Endothelial cell of umbilical vein (primary cell): ENCODE measurements around the gene GAL. TPM values are rescaled to one million over a fixed set of nuclear protein-coding genes. Genes with fewer than 3 reads are reported as not detected.
A peak's percentile ranks its signal among the peaks of the same experiment; 100 is the strongest.

Experiments
- BruUV-seq: library from RNA; stranded (reverse); fragments of 400-500 nt; replicated peaks from 2 replicates; lab custom pipeline; 2021; lab: Mats Ljungman, UMichigan
- CTCF ChIA-PET: fragments of 300-600, 350-600 bp; sonication (Branson Sonifier 250); formaldehyde crosslinking; loops from one replicate; lab custom pipeline; 2021; ENCODE audit warnings: antibody characterized with exemption, inconsistent platforms; lab: Charles Lee
- POLR2A ChIA-PET: fragments of 300-600, 350-600 bp; sonication (Branson Sonifier 250); formaldehyde crosslinking; loops from one replicate; lab custom pipeline; 2021; ENCODE audit warnings: antibody characterized with exemption, inconsistent platforms; lab: Charles Lee
- DNase-seq: peaks from one replicate; pipeline ENCODE4 v3.0.0-alpha.2; 2011; ENCODE audit warnings: low read depth, low spot score
- FAIRE-seq: peaks from 2 replicates; lab custom pipeline; 2011; peaks lifted over from hg19 to GRCh38; lab: Jason Lieb, UNC
- H2AFZ ChIP-seq: 2 replicates; pipeline ENCODE4 v1.6.0; 2012; ENCODE audit warnings: low read depth, low read length, control low read depth, inconsistent platforms
- H3K27ac ChIP-seq: 2 replicates; pipeline ENCODE4 v1.5.1; 2011; ENCODE audit warnings: low read depth, mild to moderate bottlenecking, control low read depth, low read length, moderate library complexity; ENCODE audit not compliant: insufficient read depth
- H3K27me3 ChIP-seq, 2 experiments: 2 replicates each; pipeline versions ENCODE4 v1.6.0 to v1.6.1; 2011; ENCODE audit warnings: low read length in 2 of 2, mixed read lengths in 1 of 2; ENCODE audit not compliant: control insufficient read depth in 2 of 2, insufficient read depth in 2 of 2
- H3K36me3 ChIP-seq, 2 experiments: 2 replicates in 1 of 2; 3 replicates in 1 of 2; pipeline ENCODE4 v1.5.1; 2011; ENCODE audit warnings: low read length in 2 of 2, mild to moderate bottlenecking in 1 of 2, moderate library complexity in 1 of 2; ENCODE audit not compliant: control insufficient read depth in 2 of 2, insufficient read depth in 2 of 2; ENCODE audit errors: extremely low read depth in 1 of 2
- H3K4me1 ChIP-seq: 3 replicates; pipeline ENCODE4 v1.5.1; 2011; ENCODE audit warnings: mild to moderate bottlenecking, low read length; ENCODE audit not compliant: control insufficient read depth, insufficient read depth; ENCODE audit errors: extremely low read depth
- H3K4me2 ChIP-seq: 2 replicates; pipeline ENCODE4 v1.6.1; 2011; ENCODE audit warnings: low read length, control low read depth, mixed read lengths; ENCODE audit not compliant: insufficient read depth
- H3K4me3 ChIP-seq, 3 experiments: fragments of 200-600 bp in 1 of 3; sonication (generic), shearing (Covaris generic) in 1 of 3; replicated peaks in 1 of 3; 2 replicates each; pipeline ENCODE4 v1.5.1; 2011 to 2016; ENCODE audit warnings: control low read depth in 3 of 3, low read length in 3 of 3, mild to moderate bottlenecking in 2 of 3, inconsistent platforms in 1 of 3, low read depth in 1 of 3, moderate library complexity in 1 of 3; ENCODE audit not compliant: insufficient read depth in 1 of 3
- H3K79me2 ChIP-seq: 2 replicates; pipeline ENCODE4 v1.6.0; 2012; ENCODE audit warnings: low read length, inconsistent platforms; ENCODE audit not compliant: control insufficient read depth, insufficient read depth
- H3K9ac ChIP-seq: replicated peaks from 2 replicates; pipeline ENCODE3; 2011; ENCODE audit warnings: low read length, control low read depth; ENCODE audit not compliant: insufficient read depth; ENCODE audit errors: extremely low read depth
- H3K9me1 ChIP-seq: replicated peaks from 3 replicates; pipeline ENCODE4 v1.6.0; 2011; ENCODE audit warnings: mild to moderate bottlenecking, low read length; ENCODE audit not compliant: control insufficient read depth, insufficient read depth; ENCODE audit errors: extremely low read depth
- H3K9me3 ChIP-seq: replicated peaks from 2 replicates; pipeline ENCODE4 v1.5.1; 2012; ENCODE audit warnings: low read length, inconsistent platforms; ENCODE audit not compliant: control insufficient read depth, insufficient read depth
- H4K20me1 ChIP-seq: replicated peaks from 2 replicates; pipeline ENCODE3; 2011; ENCODE audit warnings: mild to moderate bottlenecking, low read length; ENCODE audit not compliant: control insufficient read depth, insufficient read depth; ENCODE audit errors: extremely low read depth
- EZH2 ChIP-seq: IDR thresholded peaks from 2 replicates; pipeline ENCODE4 v1.6.1; 2012; ENCODE audit warnings: borderline replicate concordance, low read depth, mild to moderate bottlenecking, moderate library complexity, low read length, inconsistent platforms; ENCODE audit not compliant: severe bottlenecking
- FOS ChIP-seq: IDR thresholded peaks from 2 replicates; pipeline ENCODE4 v1.6.1; 2011; ENCODE audit warnings: mild to moderate bottlenecking, low read length, moderate library complexity, borderline replicate concordance; ENCODE audit not compliant: insufficient read depth
- GATA2 ChIP-seq: IDR thresholded peaks from 2 replicates; pipeline ENCODE4 v1.7.0; 2011; ENCODE audit warnings: low read depth, mild to moderate bottlenecking, moderate library complexity, mixed read lengths, low read length; ENCODE audit not compliant: insufficient read length, insufficient read depth
- JUN ChIP-seq: IDR thresholded peaks from 2 replicates; pipeline ENCODE4 v1.6.1; 2011; ENCODE audit warnings: borderline replicate concordance, low read depth; ENCODE audit not compliant: insufficient read length, insufficient read depth
- MYC ChIP-seq: IDR thresholded peaks from one replicate; pipeline ENCODE4 v1.6.1; 2011; ENCODE audit warnings: mild to moderate bottlenecking, low read depth, low read length
- POLR2A ChIP-seq: IDR thresholded peaks from 2 replicates; pipeline ENCODE4 v1.6.1; 2012; ENCODE audit warnings: low read depth, mild to moderate bottlenecking, control low read depth, low read length
- POLR2AphosphoS5 ChIP-seq: IDR thresholded peaks from 2 replicates; pipeline ENCODE4 v1.6.1; 2012; ENCODE audit warnings: low read depth, mild to moderate bottlenecking, control low read depth, low read length, moderate library complexity; ENCODE audit not compliant: insufficient read depth
- dilution Hi-C: fragments of 300-500 bp; cut with MboI; formaldehyde crosslinking; loops from one replicate; pipeline ENCODE4 v1.15.0; 2019; ENCODE audit warnings: low sequenced_read_pairs; ENCODE audit not compliant: extremely low pct_ligation_motif_present
- intact Hi-C: fragments of 100-400 bp; cut with micrococcal nuclease; formaldehyde crosslinking; loops from one replicate; pipeline ENCODE4 v1.10.0; 2022
- polyA plus RNA-seq, 4 experiments: library from polyadenylated mRNA; depleted of rRNA in 3 of 4; stranded (reverse) in 3 of 4; unstranded in 1 of 4; fragments of >200 nt; gene quantifications; 2 replicates each; pipeline versions ENCODE4 v1.2.1 to v1.2.3, GENCODE V29; 2011 to 2012; ENCODE audit warnings: missing spikeins in 1 of 4
- total RNA-seq: library from RNA; stranded (reverse); gene quantifications from 2 replicates; pipeline ENCODE4 v1.2.3, GENCODE V29; 2021
- TF ChIP-seq, protein P1 (sequence below), 2 donors: IDR thresholded peaks; 1 replicate in 1 of 2; 2 replicates in 1 of 2; pipeline ENCODE4 v1.5.1; 2011; ENCODE audit warnings: low read length in 2 of 2, mild to moderate bottlenecking in 2 of 2, moderate library complexity in 2 of 2, control low read depth in 1 of 2, inconsistent platforms in 1 of 2, low read depth in 1 of 2; ENCODE audit not compliant: insufficient read depth in 1 of 2; ENCODE audit errors: extremely low read depth in 1 of 2
- TF ChIP-seq, protein P2 (sequence below): IDR thresholded peaks from 2 replicates; pipeline ENCODE4 v1.6.1; 2011; ENCODE audit not compliant: insufficient read depth, insufficient read length

The GAL gene
- total and polyA plus RNA-seq, 2 donors (not counting 3 experiments of a cell fraction or from before 2014, with no cell fraction given): 1.2 to 9.8 TPM

DNA sequence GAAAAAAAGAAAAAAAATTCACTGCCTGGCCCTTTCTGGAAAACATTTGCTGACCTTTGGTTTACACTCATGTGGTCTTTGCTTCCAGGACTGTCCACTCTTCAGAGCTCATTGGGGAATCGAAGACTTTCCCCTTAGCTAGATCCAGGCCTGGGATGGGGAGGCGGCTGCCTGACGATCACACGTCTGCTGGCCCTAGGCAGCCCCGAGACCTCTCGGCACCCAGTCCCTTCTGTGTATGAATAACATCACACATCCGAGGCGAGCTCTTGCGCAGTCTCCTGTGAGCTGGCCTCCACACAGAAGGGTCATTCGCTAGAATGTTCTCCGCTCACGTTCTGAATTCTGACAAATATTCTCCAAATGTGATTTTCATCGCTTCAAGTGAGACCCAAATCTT is 25.7 kb upstream of the GAL start:
- Histone ChIP-seq H3K27ac (no peak overlapping the region), H4K20me1 (no peaks in the 10 kb centered on the region), H3K4me3 (no peak overlapping the region), H3K27me3 (peaks cover 0 to 2% of the 10 kb centered on the region in 2 experiments), H3K4me1 (peaks cover 4% of the 10 kb centered on the region), H3K79me2 (no peaks in the 10 kb centered on the region), H3K9me1 (no peaks in the 10 kb centered on the region), H3K9ac (no peak overlapping the region), H3K4me2 (no peak overlapping the region), H3K9me3 (no peaks in the 10 kb centered on the region), H3K36me3 (no peaks in the 10 kb centered on the region), H2AFZ (no peak overlapping the region)
- BruUV-seq: no TSS peak
- peak; percentile 21 for FAIRE-seq
- intact Hi-C loops: no loop called here
- ChIA-PET POLR2A (no interaction called here), CTCF (interaction anchor here (1.0 to 1.6 kb wide), 7 partner anchors 16 to 1025 kb away, joined by 3 to 5 read pairs (median 3); no protein-coding TSS in a partner anchor)
- dilution Hi-C loops: no loop called here
- TF ChIP-seq GATA2: no peak
- TF ChIP-seq FOS: no peak
- no peak for TF ChIP-seq EZH2
- TF ChIP-seq, protein P1, sequence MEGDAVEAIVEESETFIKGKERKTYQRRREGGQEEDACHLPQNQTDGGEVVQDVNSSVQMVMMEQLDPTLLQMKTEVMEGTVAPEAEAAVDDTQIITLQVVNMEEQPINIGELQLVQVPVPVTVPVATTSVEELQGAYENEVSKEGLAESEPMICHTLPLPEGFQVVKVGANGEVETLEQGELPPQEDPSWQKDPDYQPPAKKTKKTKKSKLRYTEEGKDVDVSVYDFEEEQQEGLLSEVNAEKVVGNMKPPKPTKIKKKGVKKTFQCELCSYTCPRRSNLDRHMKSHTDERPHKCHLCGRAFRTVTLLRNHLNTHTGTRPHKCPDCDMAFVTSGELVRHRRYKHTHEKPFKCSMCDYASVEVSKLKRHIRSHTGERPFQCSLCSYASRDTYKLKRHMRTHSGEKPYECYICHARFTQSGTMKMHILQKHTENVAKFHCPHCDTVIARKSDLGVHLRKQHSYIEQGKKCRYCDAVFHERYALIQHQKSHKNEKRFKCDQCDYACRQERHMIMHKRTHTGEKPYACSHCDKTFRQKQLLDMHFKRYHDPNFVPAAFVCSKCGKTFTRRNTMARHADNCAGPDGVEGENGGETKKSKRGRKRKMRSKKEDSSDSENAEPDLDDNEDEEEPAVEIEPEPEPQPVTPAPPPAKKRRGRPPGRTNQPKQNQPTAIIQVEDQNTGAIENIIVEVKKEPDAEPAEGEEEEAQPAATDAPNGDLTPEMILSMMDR (IDR thresholded peaks at IDR 0.05; ENCODE audit: extremely low read depth in 1 of 2, insufficient read depth in 1 of 2, low read depth in 1 of 2, low read length in 2 of 2): no peak
- no peak for TF ChIP-seq MYC
- no peak for TF ChIP-seq JUN
- TF ChIP-seq, protein P2, sequence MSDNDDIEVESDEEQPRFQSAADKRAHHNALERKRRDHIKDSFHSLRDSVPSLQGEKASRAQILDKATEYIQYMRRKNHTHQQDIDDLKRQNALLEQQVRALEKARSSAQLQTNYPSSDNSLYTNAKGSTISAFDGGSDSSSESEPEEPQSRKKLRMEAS: no peak
- TF ChIP-seq POLR2AphosphoS5: no peak
- no peak for TF ChIP-seq POLR2A
- DNase-seq: no peak
